NCI-H774 (cell line): Measurements from ENCODE around the gene VAV3.

Experiments used
- DNase-seq: peaks from one replicate; lab custom pipeline; 2025; lab: John Stamatoyannopoulos, UW

Gene VAV3

DNA sequence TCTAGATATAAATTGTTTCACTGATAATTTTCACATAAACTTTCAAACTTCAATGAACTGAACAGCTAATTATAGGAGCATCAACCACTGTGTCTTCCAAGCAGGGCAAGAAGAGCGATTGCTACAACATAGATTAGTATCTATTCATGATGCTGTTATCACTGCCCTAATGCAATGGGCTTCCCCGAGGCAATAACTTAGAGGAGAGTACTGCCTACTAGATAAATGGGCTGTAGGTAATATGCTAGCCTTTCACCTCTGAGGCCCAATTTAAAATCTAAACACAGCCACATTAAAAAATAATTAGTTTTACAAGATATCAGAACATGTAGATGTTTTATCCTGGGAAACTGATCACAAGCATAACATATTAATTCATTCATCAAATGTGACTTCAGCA lies 318.0 kb downstream of the VAV3 start:
- DNase-seq, result no peak

DNA sequence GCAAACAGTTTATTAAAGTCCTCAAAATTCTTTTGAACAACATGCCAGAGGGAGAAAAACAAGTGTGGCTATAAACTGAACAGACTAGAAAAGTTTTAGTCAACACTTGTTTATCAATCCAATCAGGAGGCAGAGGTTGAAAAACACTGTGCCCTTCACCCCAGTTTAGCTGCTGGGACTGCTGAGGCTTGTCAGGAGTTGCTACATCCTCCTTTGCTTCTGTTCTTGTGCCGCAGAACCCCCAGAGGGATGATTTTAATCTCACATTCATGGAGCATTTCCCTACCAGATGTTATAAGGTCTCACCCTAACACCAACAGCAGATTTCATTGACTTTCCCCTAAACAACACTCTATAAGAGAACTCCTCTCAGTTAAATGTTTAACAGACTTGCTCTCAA lies 321.2 kb downstream of the VAV3 start:
- DNase-seq, result no peak

DNA sequence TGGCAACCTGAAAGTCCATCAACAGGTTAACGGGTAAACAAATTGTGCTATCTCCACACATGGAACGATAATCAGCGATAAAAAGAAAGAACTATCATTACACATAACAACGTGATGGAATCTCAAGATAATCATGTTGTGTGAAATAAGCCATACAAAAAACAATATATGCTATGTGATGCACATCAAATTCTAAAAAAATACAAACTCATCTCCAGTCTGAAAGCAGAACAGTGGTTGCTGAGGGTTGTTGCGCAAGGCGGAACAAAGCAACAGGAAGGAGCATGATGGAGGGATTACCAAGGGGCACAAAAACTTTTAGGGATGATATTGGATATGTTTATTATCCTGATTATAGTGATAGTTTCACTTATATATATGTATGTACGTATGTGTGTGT lies 324.8 kb downstream of the VAV3 start:
- no peak for DNase-seq

DNA sequence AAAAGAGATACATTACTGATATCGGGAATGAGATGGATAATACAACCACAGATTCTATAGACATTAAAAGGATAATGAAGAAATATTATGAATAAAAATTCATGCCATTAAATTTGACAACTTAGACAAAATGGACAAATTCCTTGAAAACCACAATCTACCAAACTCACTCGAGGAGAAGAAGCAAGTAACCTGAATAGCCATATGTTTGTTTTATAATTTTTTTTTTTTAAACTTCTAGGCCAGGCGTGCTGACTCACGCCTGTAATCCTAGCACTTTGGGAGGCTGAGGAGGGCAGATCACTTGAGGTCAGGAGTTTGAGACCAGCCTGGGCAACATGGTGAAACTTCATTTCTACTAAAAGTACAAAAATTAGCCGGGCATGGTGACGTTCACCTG lies 327.9 kb downstream of the VAV3 start:
- no peak for DNase-seq

DNA sequence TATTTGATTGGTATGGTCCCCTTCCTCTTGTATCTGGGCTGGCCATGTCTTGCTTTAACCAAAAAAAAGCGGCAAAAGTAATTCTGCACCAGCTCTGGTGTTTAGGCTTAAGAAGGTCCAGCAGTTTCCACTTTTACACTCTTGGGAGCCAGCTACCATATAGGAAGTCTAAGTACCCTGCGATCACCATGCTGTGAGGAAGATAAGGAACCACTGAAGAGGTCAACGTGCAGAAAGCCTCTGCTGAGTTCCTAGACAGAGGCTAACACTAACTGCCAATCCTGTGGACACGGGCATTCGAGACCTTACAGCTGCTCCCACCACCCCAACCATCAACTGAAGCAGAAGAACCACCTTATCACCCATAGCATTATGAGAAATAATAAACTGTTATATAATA lies 331.4 kb downstream of the VAV3 start:
- no peak for DNase-seq

DNA sequence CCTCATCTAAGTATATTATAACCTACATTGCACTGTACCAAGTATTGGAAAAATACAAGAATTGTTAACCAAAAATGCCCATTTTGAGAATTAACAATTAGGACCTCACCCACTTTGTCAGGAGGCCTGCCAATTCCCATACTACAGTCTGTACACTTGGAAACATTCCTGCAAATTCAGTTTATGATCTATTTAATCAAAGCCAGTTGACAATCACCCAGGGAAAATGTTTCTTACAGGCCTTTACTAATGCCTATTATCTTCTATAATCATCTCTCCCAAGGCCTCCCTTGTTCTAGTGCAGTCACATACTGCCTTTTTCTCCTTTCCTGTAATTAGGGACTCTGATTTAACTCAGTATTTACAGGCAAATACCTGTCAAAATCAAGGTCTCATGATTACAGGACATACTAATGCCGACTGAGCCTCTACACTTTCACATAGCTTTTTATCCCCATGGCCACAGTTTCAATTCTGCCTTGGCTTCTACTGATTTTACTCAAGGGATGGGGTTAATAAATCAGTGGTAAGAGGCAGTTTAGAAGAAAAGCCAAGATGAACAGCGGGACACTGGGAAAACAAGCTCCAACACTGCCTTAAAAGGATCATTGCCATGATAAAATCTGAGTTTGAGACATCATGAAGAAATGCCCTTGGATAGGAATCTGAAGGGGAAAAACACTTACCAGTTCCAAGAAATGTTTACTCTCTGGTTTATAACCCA lies 338.7 kb downstream of the VAV3 start:
- no peak for DNase-seq

DNA sequence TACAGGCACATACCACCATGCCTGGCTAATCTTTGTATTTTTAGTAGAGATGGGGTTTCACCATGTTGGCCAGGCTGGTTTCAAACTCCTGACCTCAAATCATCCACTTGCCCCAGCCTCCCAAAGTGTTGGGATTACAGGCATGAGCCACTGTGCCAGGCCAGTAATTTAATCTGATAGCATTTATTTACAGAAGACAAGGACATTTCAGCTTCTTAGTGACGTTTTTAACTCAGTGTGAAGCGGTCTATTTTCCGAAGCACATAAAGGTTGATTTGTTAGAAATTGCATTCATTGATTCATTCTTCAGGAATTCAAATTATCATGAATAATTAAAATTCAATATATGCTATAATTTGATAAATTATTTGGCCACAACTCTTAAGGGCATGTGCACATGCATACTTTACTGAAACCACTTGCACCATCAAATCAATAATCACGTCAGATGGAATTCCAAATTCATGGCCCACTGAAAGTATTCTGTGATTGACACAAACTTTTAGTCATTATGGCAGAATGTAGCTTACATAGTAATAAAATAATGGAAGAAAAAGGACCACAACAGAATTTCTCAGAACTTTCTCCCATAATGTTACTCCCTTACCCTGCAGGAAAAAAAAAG lies 339.5 kb downstream of the VAV3 start:
- no peak for DNase-seq

DNA sequence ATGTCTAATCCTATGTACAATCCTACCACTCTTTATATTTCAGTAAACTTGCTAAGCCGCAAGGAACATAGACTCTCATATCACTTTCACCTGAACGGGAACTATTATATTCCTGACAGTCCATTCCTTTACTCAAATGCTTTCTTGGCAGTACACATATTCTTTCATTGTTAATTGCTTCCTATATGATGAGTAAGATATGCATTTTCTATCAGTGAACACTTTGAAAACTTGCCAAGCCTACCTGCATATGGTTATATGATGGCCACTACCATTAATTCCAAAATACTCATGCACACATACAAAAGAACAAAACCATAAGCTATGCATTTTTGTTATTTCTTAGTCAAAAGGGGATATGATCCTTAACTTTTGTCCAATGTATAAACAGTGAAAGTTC lies 341.5 kb downstream of the VAV3 start:
- no peak for DNase-seq

DNA sequence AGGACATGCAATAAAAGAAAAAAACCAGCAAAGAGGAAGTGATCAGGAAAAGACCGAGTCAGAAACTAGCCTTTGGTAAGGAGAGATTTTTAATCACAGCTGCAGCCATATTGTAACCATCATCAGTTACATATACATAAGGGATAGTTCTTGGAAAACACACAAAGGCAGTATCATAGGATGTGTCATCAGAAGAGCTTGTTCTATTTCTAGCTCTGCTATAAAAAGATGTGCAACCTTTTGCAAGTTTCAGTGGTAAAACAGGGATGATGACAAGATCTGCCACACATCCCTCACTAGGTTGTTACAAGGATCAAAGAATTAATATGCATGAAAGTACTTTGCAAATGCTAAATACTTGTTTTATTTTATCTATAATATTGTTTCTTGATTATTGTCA lies 342.0 kb downstream of the VAV3 start:
- no peak for DNase-seq

DNA sequence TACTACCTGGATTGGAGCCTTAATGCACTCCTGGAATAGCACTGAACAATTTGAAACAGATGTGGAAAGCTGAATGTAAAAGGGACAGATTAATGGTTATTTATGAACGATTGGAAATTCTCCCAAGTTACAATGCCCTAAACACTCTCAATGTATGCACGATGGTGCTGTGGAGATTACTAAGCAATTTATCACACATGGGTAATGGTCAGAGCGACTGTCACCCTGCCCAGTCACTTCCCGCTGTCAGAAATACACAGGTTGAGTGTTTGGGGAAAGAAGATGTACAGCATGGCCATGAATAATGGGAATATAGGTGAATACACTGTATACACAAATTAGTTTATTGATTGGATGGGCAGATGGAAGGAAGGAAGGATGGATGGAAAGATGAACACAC lies 342.4 kb downstream of the VAV3 start:
- no peak for DNase-seq

DNA sequence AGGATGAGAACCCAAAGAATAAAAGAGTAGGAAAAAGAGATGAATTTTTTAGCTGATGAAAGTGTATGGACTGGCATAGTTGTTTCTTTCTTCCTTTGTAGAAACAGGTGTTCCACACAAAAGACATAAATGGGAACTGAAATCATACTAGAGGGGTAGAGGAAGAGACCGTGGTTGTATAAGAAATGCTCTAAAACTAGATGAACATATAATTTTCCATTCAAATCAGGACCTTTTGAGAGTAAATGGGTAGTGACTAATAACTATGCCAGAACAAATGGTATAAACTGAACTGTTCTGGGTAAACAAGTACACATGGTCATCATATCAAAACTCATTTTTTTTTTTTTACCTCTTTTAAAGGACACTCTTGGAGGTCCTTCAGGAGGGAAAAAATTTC lies 344.2 kb downstream of the VAV3 start:
- DNase-seq, result no peak

DNA sequence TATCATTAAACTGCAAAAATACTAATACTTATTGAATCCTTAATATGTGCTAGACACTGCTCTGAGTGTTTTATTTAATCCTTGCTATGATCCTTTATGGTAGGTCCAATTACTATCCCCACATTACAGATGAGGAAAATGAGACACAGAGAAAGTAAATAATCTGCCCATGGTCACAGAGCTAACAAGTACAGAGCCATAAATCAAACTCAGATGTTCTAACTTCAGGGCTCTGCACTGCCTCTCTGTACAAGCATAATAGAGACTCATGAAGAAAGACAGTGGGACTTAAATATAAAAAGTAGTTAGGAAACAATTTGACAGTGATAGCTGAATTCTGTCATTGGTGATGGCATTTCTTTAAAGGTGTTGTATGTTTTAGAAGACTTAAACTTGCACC lies 346.4 kb downstream of the VAV3 start:
- no peak for DNase-seq

DNA sequence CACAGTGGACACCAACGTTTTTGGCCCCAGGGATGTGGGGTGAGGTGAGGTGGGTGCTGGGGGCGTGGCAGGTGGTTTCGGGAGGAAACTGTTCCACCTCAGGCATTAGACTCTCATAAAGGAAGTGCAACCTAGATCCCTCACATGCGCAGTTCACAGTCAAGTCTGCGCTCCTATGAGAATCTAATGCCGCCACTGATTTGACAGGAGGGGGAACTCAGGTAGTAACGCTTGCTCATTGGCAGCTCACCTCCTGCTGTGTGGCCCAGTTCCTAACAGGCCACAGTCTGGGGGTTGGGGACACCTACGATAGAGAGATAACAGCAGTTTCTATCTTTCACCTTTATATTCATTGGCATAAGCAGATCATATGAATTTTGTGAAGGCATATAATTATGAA lies 347.1 kb downstream of the VAV3 start:
- DNase-seq, result no peak

DNA sequence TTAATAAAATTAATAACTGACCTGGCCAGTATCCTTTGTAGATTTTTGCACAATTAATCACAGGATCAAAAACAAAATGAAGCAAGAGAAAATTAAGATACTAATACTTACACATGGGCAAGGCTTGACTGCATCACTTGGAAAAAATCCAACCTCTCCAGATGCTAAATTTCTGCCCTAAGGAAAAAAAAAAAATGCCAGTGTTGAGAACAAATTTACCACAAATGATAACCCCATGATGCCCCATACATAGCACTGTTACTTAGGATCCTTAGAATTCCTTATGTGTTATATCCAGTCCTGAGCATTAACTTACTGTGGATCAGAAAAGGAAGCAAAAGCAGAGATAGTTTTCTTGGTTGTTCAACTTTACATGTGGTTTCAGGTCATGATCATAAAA lies 347.5 kb downstream of the VAV3 start:
- DNase-seq, result no peak

DNA sequence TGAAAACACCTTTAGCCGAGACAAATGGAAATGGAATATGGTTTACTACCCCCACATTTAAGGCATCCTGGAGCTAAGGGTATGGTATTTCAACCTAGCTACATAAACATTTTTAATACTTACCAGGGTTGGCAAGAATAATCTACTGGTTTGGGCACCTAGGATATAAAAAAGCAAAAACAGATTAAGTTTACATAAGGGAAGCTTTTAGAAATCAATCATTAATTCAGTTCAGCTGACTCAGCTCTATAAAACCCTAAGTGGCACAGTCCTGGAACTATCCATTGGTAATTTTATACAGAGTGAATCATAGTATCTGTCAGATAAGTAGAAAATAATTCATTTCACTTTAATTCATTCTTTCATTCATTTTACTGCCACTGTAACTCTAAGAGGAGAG lies 355.2 kb downstream of the VAV3 start:
- no peak for DNase-seq

DNA sequence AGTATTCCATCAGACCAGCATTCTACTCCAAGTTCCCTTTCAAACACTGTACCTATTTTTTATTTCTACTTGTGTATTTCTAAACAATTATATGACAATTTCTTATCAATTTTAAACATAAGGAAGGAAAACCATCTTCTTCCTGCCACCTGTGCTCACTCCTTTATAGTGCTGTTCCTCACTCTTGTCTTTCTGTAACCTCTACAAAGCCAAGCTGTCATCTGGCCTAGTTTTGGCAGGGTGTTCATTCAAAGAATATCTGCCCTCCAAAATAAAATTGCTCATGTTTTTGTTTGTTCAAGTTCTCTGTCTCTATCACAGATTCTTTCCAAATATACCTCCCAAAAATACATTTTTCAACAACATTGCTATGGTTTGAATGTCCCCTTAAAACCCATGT lies 360.2 kb downstream of the VAV3 start:
- no peak for DNase-seq

DNA sequence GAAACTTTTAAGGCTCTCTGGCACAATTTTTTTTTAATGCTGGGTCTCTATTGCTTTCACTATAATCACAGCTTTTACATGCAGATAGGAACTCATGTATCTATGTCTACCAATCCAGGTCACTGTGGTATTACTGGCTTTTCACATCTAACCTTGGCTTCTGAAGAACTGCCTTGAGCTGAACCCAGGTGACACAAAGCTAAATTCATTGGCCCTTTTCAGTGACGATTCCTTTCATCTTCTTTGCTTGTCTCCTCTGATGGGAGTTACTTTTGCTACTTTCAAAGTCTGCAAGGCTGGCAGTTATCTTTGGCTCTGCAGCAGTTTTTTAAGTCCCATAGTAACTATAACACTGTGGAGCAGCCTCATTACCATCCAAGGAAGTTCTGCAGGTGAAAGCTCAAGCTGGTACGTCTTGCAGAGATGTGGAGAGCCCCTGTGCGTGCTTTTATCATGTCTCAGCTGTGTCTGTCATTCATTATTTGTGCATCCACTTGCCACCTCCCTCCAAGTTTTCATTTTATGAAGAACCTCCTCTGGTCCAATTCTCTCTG lies 364.3 kb downstream of the VAV3 start:
- DNase-seq, result no peak

DNA sequence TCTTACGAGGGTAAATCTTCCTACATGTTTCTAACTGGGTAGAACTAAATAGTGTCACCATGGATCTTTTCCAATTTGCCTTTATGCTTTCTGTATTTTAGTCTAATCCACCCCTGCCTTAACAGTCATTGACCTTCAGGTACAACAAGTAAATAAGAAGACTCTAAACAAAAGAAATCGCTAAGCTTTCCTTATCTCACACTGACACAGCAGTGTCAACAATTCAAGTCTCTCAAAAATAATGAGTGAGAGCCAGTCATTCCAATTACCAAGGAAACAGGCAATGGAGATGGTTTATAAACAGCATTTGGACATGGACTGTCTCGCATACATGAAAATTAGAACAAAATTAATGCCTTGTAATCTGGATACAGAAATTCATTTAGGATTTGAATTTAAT lies 365.8 kb downstream of the VAV3 start:
- DNase-seq, result peak; percentile 14

DNA sequence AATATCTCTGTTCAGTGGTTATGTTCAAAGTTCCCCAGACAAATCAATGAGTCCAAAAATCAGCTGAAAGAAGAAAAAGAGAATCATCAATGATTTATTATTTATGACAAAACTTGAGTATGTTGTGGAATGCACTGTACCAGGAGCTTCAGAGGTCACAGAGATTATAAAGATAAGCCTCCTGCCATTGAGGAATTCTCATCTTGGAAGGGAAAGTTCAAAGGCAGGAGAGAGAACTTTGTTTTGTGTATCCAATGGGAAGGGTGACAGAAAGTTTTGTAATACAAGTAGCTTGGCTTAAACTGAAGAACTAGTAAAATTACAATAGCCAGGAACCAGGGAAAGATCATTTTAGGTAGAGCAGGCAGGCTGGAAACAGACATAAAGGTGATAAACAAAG lies 367.7 kb downstream of the VAV3 start:
- DNase-seq, result no peak

DNA sequence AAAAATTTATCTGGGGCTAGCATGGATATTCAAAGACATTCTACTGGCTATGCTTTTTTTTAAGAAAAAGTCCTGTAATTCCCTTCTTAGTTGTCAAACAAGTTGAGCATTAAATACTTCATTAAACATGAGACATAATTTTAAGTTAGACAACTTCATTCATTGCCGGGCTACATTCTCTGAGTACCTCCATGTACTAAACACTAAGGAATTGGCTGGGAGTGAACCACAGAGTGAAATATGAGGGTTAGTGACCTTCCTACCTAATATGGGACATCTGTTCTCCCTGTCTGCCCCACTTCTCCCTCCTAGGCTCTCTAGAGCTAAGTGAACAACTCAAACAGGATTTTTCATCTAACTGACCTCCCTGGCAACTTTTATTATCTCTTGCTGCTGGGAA lies 370.4 kb downstream of the VAV3 start:
- DNase-seq, result no peak

DNA sequence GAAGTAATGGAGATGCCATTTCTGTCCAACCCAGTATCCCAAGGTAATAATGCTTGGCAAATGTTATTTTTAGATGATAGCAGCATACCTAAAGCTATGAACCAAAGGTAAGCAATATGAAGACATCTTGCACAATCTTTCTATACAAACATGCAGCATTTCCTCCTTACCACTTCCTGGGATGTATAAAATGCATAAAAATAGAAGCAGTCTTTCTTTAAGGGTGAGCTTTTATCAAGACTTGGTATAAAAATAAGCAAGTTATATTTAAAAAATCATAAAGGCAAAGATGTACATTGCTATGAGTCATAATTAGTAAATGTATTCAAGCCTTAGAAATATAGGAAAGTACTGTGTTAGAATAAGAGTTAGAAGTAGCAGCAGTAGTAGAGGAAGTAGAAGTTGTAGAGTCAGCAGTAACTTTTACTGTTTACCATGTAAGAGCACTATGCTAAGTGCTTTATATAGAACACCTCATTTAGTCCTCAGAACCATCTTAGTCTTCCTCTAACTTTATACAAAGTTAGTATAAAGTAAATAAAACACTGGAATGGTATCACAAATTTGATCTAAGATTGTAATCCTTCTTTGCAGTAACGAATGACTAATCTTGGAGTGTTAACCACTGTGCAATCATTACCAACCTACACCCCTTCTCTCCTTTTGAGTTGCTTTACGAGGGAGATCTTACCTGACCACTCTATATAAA lies 371.3 kb downstream of the VAV3 start:
- DNase-seq, result no peak

DNA sequence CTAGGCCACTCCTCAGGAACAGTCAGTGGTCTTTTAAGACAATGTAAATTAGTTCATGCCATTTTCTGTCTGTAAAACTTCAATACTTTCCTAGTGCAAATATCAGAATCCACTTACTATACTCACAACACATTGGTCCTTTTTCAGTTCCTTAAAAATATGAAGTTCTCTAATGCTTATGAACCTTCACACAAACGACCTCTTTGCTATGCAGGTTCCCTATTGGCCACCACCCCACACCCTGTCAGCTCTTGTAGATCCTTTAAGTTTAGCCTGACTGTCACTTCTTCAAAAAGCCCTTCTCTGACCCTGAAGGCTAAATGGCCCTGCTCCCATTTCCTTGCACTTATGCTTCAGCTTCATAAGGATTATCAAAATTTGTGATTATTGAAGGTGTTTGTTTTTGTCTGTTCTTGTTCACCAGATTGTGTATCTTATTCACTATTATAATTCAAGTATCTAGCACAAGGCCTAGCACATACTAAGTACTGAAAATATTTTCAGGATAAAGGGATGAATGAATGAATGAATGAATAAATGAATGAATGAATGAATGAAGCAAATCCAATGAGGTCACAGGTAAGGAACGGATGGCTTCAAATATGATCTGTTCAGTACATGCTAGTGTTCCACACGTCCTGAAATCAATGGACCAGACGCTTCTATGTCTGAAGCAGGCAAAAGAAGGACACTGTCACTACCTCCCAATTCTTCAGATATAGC lies 373.9 kb downstream of the VAV3 start:
- DNase-seq, result no peak

DNA sequence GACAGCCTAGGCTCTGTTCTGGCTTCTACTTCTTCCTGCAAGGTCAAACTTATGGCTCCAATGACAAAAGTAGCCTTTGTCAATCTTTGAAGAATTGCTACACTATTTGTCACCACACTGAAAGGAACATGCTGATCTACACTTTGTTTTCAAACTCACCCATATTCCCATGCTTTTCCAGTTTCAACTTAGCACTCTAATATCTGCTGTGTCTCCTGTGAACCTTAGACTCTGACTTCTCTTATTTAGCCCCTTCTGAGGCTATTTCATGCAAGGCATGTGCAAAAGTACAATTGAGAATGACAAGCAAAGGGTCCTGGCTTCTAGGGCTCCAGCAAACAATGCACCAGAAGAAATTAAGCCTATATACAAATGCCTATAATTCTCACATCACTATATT lies 374.9 kb downstream of the VAV3 start:
- no peak for DNase-seq
